ENCODE data around the gene AQP12A.
"Not testable (repeated sequence)": the region's sequence is repeated elsewhere in the genome, so short reads cannot be mapped to it uniquely, and the experiment has no call there.

Gene AQP12A

GRCh38 chr2:240699835-240700234, 8.2 kb downstream of the AQP12A start:
- DNase-seq (ENCODE audit: extremely low read depth, insufficient read length); H3K36me3 ChIP-seq (ENCODE audit: control insufficient read depth, insufficient read depth, low read length); H3K27me3 ChIP-seq (replicated peaks; ENCODE audit: control insufficient read depth, insufficient read depth, low read length); H3K4me3 ChIP-seq (replicated peaks; ENCODE audit: low read depth, low read length): not testable (repeated sequence)

DNA sequence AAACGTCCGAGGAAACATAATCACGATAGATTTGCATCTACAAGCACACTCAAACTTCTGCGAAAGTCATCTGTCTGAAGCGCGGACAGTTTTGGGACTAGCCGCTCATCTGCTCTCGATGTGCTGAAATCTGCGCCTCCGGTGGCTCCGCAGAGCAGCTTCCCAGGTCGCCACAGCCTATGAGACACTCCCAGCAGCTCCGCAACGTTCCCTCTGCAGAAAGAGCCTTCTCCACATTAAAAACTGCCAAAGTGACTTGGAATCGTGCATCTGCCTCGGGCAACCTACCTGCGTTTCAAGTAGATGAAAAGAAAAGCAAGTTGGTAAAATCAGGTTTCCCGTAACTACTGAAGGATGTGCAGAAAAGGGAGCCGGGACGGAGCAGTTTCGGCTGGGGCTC, 8.9 kb downstream of the AQP12A start:
- not testable (repeated sequence) for H3K27me3 ChIP-seq (replicated peaks; ENCODE audit: control insufficient read depth, insufficient read depth, low read length); H3K4me3 ChIP-seq (replicated peaks; ENCODE audit: low read depth, low read length); H3K36me3 ChIP-seq (ENCODE audit: control insufficient read depth, insufficient read depth, low read length); DNase-seq (ENCODE audit: extremely low read depth, insufficient read length)

DNA sequence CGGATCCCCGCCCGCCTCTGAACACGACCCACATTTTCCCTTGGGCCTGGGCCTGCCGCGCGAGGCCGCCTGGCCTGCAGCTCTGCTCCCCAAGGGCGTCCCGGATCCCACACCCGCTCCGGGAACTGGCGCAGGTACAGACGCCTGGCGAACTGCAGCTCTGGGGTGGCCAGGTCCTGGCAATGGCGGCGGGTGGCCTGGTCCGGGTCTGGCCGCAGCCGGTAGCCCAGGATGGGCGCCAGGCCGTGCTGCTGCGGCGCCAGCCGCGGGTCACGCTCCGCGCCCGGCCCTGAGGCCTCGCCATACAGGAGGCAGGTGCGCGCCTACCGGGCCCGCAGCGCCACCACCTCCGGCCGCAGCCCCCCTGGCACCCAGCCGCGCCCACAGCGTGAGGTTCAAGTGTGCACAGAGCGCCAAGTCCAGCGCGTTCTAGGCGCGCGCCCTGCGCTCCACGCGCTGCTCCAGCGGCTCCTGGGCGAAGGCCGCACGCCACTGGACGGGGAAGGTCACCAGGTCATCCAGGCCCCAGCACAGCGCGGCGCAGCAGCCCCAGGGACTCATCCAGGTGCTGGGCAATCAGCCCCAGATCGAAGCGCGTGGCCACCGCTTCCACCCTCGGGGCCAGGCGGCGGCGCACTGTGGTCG, 9.5 kb downstream of the AQP12A start:
- no peak for DNase-seq (ENCODE audit: extremely low read depth, insufficient read length)
- no peaks in the 10 kb centered on the region; the same call in 1 of the 2 replicates for H3K27me3 ChIP-seq (replicated peaks; ENCODE audit: control insufficient read depth, insufficient read depth, low read length)
- TF ChIP-seq, protein P1, sequence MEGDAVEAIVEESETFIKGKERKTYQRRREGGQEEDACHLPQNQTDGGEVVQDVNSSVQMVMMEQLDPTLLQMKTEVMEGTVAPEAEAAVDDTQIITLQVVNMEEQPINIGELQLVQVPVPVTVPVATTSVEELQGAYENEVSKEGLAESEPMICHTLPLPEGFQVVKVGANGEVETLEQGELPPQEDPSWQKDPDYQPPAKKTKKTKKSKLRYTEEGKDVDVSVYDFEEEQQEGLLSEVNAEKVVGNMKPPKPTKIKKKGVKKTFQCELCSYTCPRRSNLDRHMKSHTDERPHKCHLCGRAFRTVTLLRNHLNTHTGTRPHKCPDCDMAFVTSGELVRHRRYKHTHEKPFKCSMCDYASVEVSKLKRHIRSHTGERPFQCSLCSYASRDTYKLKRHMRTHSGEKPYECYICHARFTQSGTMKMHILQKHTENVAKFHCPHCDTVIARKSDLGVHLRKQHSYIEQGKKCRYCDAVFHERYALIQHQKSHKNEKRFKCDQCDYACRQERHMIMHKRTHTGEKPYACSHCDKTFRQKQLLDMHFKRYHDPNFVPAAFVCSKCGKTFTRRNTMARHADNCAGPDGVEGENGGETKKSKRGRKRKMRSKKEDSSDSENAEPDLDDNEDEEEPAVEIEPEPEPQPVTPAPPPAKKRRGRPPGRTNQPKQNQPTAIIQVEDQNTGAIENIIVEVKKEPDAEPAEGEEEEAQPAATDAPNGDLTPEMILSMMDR (IDR thresholded peaks at IDR 0.05; ENCODE audit: insufficient read depth, low read length, poor library complexity, severe bottlenecking): no peak
- H3K36me3 ChIP-seq (ENCODE audit: control insufficient read depth, insufficient read depth, low read length): no peaks in the 10 kb centered on the region
- no peak overlapping the region for H3K4me3 ChIP-seq (replicated peaks; ENCODE audit: low read depth, low read length)

- Histone ChIP-seq H3K36me3 (ENCODE audit: control insufficient read depth, insufficient read depth, low read length) (no peaks in the 10 kb centered on the region), H3K27me3 (replicated peaks; ENCODE audit: control insufficient read depth, insufficient read depth, low read length) (no peaks in the 10 kb centered on the region; the same call in 1 of the 2 replicates), H3K4me3 (replicated peaks; ENCODE audit: low read depth, low read length) (no peak overlapping the region)
- DNase-seq (ENCODE audit: extremely low read depth, insufficient read length): no peak
- TF ChIP-seq, protein P1 (IDR thresholded peaks at IDR 0.05; ENCODE audit: insufficient read depth, low read length, poor library complexity, severe bottlenecking): no peak
Measured at GRCh38 chr2:240701736-240702639, 10.3 kb downstream of the AQP12A start.

DNA sequence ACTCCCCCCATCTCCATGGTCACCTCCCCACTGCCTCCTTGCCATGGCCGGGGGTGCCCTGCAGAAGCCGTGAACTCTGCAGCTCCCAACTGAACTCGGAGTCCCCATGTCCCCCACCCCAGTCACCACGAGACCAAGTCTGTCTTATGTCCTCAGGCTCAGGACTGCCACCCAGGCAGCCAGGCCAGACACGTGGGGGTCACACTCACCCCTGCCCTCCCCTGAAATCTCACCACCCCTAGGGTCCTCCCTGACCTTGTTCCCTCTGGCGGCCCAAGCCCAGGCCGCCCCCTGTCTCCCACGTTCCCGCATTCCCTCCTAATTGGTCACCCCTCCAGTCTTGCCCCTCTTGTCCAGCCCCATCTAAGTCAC, 11.0 kb downstream of the AQP12A start:
- no peak for DNase-seq (ENCODE audit: extremely low read depth, insufficient read length)
- Histone ChIP-seq H3K4me3 (replicated peaks; ENCODE audit: low read depth, low read length) (no peak overlapping the region), H3K36me3 (ENCODE audit: control insufficient read depth, insufficient read depth, low read length) (no peaks in the 10 kb centered on the region), H3K27me3 (replicated peaks; ENCODE audit: control insufficient read depth, insufficient read depth, low read length) (no peaks in the 10 kb centered on the region; the same call in 1 of the 2 replicates)
- TF ChIP-seq, protein P1 (IDR thresholded peaks at IDR 0.05; ENCODE audit: insufficient read depth, low read length, poor library complexity, severe bottlenecking): no peak

DNA sequence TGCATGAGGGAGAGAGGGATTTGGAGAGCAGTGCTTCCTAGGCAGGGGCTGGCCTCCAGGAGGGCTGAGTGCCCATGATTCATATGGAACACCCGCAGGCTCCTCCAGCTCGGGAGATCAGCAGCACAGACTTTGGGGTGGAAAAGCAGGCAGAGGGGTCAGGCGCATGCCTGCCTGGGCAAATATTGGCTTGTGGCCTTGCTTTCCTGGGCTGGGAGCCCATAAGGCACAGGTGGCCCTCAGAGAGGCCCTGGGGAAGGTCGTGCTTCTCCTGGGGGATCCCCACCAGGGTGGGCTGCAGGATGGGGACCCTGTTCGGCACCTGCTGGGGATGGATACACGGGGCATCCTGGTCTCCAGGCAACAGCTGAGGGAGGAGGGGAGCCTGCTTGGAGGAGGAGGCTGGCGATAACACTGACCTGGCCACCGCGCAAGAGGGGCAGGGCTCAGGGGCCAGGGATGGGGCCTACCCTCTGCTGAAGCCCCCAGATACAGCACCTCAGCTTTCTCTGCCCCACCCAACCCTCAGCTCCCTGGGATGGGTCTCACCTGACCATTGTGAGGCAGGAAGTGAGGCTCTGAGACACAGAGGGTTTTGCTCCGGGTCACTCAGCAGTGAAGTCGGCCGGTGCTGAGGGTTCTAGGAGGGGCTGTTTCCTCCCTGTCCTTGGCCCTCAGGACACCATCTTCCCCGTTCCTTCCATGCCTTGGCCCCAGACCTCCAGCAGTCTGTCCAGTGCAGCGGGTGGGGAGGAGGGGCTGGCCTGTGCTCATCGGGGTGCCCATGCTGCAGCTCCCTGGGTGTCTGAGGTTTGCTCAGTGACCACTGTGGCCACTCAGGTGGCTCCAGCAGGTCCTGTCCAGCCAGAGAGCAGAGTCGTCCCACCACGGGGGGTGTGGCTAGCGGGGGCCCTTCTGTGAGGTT, 12.0 kb downstream of the AQP12A start:
- TF ChIP-seq, protein P1 (IDR thresholded peaks at IDR 0.05; ENCODE audit: insufficient read depth, low read length, poor library complexity, severe bottlenecking): no peak
- Histone ChIP-seq H3K27me3 (replicated peaks; ENCODE audit: control insufficient read depth, insufficient read depth, low read length) (no peaks in the 10 kb centered on the region; the same call in 1 of the 2 replicates), H3K36me3 (ENCODE audit: control insufficient read depth, insufficient read depth, low read length) (no peaks in the 10 kb centered on the region), H3K4me3 (replicated peaks; ENCODE audit: low read depth, low read length) (no peak overlapping the region)
- DNase-seq (ENCODE audit: extremely low read depth, insufficient read length): no peak

All from GM06990 (cell line).